Tibial nerve (tissue), 4 donors: ENCODE results near the gene ZNF319.

ENCODE experiments used
- EP300 ChIP-seq, 2 donors: sonication (generic); formaldehyde crosslinking; IDR thresholded peaks; one replicate each; pipeline ENCODE4 v1.6.1; 2017; ENCODE audit warnings: antibody characterized with exemption in 2 of 2, mild to moderate bottlenecking in 1 of 2
- POLR2A ChIP-seq, 2 donors: fragments of 450-650 bp; IDR thresholded peaks; one replicate each; pipeline ENCODE4 v1.6.1; 2017; ENCODE audit warnings: antibody characterized with exemption in 2 of 2, mild to moderate bottlenecking in 2 of 2, moderate library complexity in 2 of 2
- TF ChIP-seq, protein P1 (sequence below), 5 experiments: fragments of 200-600 bp in 3 of 5; fragments of 450-650 bp in 2 of 5; sonication (generic) in 3 of 5; IDR thresholded peaks; one replicate each; pipeline ENCODE4 v1.5.1; 2016 to 2019; ENCODE audit warnings: antibody characterized with exemption in 5 of 5, mild to moderate bottlenecking in 3 of 5, moderate library complexity in 2 of 5

DNA sequence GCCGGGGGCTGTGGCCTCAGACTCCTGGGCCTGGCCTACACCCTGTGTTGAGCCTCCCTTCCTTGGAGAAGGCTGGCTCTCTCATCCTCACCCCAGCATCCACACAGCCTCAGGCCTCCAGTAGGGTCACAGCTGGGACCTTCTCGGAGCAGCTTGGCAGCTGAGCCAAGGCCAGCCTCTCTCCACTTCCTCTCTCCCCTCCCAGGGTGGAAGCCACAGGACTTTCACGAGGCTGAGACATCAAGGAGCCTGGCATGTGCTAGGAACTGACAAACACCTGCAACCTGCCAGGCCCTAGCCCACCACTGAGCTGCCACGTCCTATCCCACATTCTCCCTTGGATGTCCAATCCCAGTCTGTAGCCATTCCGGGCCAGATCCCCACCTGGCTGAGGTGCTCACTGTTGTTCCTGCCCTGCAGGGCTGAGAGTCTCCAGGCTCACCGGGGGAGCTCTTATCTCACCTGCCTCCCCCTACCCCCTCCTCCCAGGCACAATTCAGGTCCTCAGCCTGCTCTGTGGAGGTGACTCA is 28.1 kb upstream of the ZNF319 start:
- TF ChIP-seq, protein P1, sequence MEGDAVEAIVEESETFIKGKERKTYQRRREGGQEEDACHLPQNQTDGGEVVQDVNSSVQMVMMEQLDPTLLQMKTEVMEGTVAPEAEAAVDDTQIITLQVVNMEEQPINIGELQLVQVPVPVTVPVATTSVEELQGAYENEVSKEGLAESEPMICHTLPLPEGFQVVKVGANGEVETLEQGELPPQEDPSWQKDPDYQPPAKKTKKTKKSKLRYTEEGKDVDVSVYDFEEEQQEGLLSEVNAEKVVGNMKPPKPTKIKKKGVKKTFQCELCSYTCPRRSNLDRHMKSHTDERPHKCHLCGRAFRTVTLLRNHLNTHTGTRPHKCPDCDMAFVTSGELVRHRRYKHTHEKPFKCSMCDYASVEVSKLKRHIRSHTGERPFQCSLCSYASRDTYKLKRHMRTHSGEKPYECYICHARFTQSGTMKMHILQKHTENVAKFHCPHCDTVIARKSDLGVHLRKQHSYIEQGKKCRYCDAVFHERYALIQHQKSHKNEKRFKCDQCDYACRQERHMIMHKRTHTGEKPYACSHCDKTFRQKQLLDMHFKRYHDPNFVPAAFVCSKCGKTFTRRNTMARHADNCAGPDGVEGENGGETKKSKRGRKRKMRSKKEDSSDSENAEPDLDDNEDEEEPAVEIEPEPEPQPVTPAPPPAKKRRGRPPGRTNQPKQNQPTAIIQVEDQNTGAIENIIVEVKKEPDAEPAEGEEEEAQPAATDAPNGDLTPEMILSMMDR (IDR thresholded peaks at IDR 0.05) = no peak
- TF ChIP-seq EP300 (IDR thresholded peaks at IDR 0.05) = no peak
- no peak for TF ChIP-seq POLR2A (IDR thresholded peaks at IDR 0.05)
